22Rv1 (cell line): ENCODE data around the gene PIK3R5.

Experiments
- ZFX ChIP-seq: fragments of 450-650 bp; IDR thresholded peaks from 2 replicates; pipeline ENCODE4 v1.6.1; 2017; ENCODE audit warnings: antibody characterized with exemption, borderline replicate concordance
- TF ChIP-seq, protein P1 (sequence below): fragments of 450-650 bp; IDR thresholded peaks from 2 replicates; pipeline ENCODE4 v1.5.1; 2017; ENCODE audit warnings: mild to moderate bottlenecking

DNA sequence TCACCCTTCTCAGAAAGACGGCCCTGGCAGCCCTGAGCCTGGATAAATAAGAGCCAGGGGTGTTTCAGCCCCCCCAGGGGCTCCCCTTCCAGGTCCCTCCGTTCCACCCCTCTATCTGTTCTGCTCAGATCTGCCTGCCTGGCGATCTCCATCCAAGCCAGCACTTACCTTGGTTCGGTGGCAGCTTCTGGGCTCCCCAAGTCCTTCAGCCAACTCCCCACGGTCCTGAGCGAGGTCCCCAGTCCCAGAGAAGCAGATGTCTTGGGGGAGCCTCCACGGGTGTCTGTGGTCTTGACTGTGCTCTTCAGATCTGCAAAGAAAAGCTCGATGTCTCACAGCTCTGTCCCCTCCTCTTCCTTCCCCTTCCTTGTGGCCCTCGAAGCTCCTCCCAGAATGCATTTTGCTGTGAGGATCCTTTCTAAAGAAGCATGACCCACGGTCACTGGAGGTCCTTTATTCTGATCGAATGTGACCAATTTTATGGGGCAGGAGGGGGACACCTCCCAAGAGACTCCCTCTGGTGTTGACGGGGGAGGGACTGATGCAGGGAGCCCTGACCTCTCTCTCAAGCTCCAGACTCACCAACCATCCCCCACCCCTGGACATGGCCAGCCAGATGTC lies 98.0 kb downstream of the PIK3R5 start, which contains the start of gene PIK3R6:
- TF ChIP-seq, protein P1, sequence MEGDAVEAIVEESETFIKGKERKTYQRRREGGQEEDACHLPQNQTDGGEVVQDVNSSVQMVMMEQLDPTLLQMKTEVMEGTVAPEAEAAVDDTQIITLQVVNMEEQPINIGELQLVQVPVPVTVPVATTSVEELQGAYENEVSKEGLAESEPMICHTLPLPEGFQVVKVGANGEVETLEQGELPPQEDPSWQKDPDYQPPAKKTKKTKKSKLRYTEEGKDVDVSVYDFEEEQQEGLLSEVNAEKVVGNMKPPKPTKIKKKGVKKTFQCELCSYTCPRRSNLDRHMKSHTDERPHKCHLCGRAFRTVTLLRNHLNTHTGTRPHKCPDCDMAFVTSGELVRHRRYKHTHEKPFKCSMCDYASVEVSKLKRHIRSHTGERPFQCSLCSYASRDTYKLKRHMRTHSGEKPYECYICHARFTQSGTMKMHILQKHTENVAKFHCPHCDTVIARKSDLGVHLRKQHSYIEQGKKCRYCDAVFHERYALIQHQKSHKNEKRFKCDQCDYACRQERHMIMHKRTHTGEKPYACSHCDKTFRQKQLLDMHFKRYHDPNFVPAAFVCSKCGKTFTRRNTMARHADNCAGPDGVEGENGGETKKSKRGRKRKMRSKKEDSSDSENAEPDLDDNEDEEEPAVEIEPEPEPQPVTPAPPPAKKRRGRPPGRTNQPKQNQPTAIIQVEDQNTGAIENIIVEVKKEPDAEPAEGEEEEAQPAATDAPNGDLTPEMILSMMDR: no peak
- TF ChIP-seq ZFX: no peak
